Keratinocyte (primary cell): ENCODE data around the gene TTLL5. TPM values are rescaled to one million over a fixed set of nuclear protein-coding genes. Genes with fewer than 3 reads are reported as not detected.

Experiments used
- DNase-seq: peaks from one replicate; pipeline ENCODE4 v3.0.0-alpha.2; 2011; ENCODE audit warnings: low read depth, missing footprints, low spot score
- FAIRE-seq: peaks from 2 replicates; lab custom pipeline; 2011; peaks lifted over from hg19 to GRCh38; lab: Jason Lieb, UNC
- H2AFZ ChIP-seq: 2 replicates; pipeline ENCODE4 v1.6.0; 2012; ENCODE audit warnings: low read length, control low read depth, inconsistent platforms; ENCODE audit not compliant: control insufficient read depth
- H3K27ac ChIP-seq: 2 replicates; pipeline ENCODE4 v1.5.1; 2011; ENCODE audit warnings: low read length; ENCODE audit not compliant: control insufficient read depth, insufficient read depth
- H3K27me3 ChIP-seq: 3 replicates; pipeline ENCODE4 v1.6.0; 2011; ENCODE audit warnings: low read length; ENCODE audit not compliant: control insufficient read depth, insufficient read depth; ENCODE audit errors: extremely low read depth
- H3K36me3 ChIP-seq, 2 experiments: 2 replicates in 1 of 2; 3 replicates in 1 of 2; pipeline ENCODE4 v1.5.1; 2011; ENCODE audit warnings: low read length in 2 of 2, mild to moderate bottlenecking in 1 of 2; ENCODE audit not compliant: control insufficient read depth in 2 of 2, insufficient read depth in 2 of 2; ENCODE audit errors: extremely low read depth in 1 of 2
- H3K4me1 ChIP-seq: 3 replicates; pipeline ENCODE4 v1.5.1; 2011; ENCODE audit warnings: low read length; ENCODE audit not compliant: control insufficient read depth, insufficient read depth; ENCODE audit errors: extremely low read depth
- H3K4me2 ChIP-seq: 3 replicates; pipeline ENCODE4 v1.6.0; 2011; ENCODE audit warnings: low read depth, low read length; ENCODE audit not compliant: control insufficient read depth, insufficient read depth; ENCODE audit errors: extremely low read depth
- H3K4me3 ChIP-seq, 3 experiments: fragments of 200-600 bp in 1 of 3; sonication (generic) in 1 of 3; 2 replicates in 2 of 3; 3 replicates in 1 of 3; pipeline ENCODE4 v1.5.1; 2011 to 2016; ENCODE audit warnings: low read length in 3 of 3, mild to moderate bottlenecking in 3 of 3, control low read depth in 2 of 3, inconsistent platforms in 1 of 3, low read depth in 1 of 3, mixed read lengths in 1 of 3, mixed run types in 1 of 3, moderate library complexity in 1 of 3; ENCODE audit not compliant: control insufficient read depth in 2 of 3, insufficient read depth in 2 of 3; ENCODE audit errors: extremely low read depth in 1 of 3
- H3K79me2 ChIP-seq: 2 replicates; pipeline ENCODE4 v1.6.0; 2012; ENCODE audit warnings: low read length; ENCODE audit not compliant: control insufficient read depth, insufficient read depth
- H3K9ac ChIP-seq: 3 replicates; pipeline ENCODE4 v1.6.0; 2011; ENCODE audit warnings: low read length; ENCODE audit not compliant: control insufficient read depth, insufficient read depth; ENCODE audit errors: extremely low read depth
- H3K9me1 ChIP-seq: 3 replicates; pipeline ENCODE4 v1.6.0; 2011; ENCODE audit warnings: low read length; ENCODE audit not compliant: control insufficient read depth, insufficient read depth; ENCODE audit errors: extremely low read depth
- H3K9me3 ChIP-seq: 2 replicates; pipeline ENCODE4 v1.5.1; 2012; ENCODE audit warnings: low read depth, low read length; ENCODE audit not compliant: control insufficient read depth
- H4K20me1 ChIP-seq: 3 replicates; pipeline ENCODE4 v1.6.0; 2011; ENCODE audit warnings: low read length; ENCODE audit not compliant: control insufficient read depth, insufficient read depth; ENCODE audit errors: extremely low read depth
- CTCF ChIP-seq, 3 experiments: IDR thresholded peaks in 1 of 3; conservative IDR thresholded peaks in 1 of 3; optimal IDR thresholded peaks in 1 of 3; 2 replicates in 2 of 3; 3 replicates in 1 of 3; pipeline versions ENCODE3 to v1.5.1; 2011; ENCODE audit warnings: low read length in 3 of 3, mild to moderate bottlenecking in 3 of 3, moderate library complexity in 2 of 3, control low read depth in 1 of 3, inconsistent platforms in 1 of 3; ENCODE audit not compliant: insufficient read depth in 2 of 3; ENCODE audit errors: extremely low read depth in 1 of 3
- EZH2 ChIP-seq: IDR thresholded peaks from one replicate; pipeline ENCODE4 v1.6.1; 2012; ENCODE audit warnings: inconsistent platforms, mild to moderate bottlenecking, low read length, moderate library complexity
- dilution Hi-C: fragments of 300-500 bp; cut with MboI; formaldehyde crosslinking; loops from one replicate; pipeline ENCODE4 v1.7.0; 2020; ENCODE audit warnings: low sequenced_read_pairs; ENCODE audit not compliant: extremely low pct_ligation_motif_present
- polyA plus RNA-seq, 5 experiments: library from polyadenylated mRNA; depleted of rRNA in 3 of 5; stranded (reverse) in 3 of 5; stranded (forward) in 1 of 5; unstranded in 1 of 5; fragments of >200 nt; gene quantifications; 1 replicate in 1 of 5; 2 replicates in 3 of 5; 3 replicates in 1 of 5; pipeline versions ENCODE4 v1.2.1 to v1.2.3, GENCODE V29; 2011 to 2012; ENCODE audit warnings: missing spikeins in 2 of 5, low read depth in 1 of 5, low replicate concordance in 1 of 5

Gene TTLL5
- polyA plus RNA-seq, 1 donor (not counting 4 experiments of a cell fraction or from before 2014, with no cell fraction given) = 20.7 TPM

DNA sequence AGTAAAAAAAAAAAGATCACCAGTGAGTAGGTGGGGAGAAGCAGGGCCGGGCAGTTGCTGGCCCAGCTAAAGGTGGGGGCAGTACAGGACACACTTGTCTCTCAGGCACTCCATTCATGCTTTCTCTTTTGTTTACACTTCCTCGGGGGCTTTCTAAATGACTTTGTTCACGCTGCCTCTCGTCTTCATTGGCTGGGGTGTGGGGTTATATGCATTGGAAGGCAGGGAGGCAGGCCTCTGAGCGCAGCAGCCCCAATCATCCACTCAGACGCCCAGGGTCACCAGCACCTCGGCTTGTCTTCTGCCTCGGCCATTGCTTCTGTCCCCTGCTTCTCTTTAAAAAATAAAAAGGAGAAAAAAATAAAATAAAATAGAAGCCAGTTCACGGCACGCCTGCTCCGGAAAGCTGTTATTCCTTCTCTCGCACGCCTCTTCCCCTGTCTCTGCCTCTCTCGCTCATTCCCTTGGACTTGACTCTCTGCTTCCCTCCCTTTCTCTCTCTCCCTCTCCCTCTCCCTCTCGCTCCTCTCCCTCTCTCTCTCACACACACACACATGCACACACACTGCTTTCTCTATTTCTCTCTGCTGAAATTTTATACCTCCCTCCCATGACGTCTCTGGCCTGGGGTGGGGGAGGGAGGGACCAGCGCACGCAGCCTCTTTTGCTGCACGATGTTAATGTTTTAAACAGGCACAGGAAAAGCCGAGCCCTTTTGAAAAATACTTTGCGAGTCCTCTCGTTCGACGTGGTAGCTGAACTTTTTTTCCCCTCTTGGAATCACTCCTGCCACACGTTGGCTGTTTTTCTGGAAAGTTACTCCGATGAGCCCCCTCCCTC, 320.6 kb downstream of the TTLL5 start, which contains the start of gene TGFB3:
Gene TGFB3 (minus strand): TSS at position 570 of the 840 bp plus-strand sequence. CDS start 1,102 bp downstream, outside the sequence.
- Histone ChIP-seq H3K9me3 (no peaks in the 10 kb centered on the region), H3K27me3 (no peaks in the 10 kb centered on the region), H3K4me1 (peaks cover 20% of the 10 kb centered on the region), H3K36me3 (no peaks in the 10 kb centered on the region), H3K4me3 (peak within 1 kb of the TSS; percentile 53 to 79 (median 59)), H3K9me1 (no peaks in the 10 kb centered on the region), H4K20me1 (no peaks in the 10 kb centered on the region), H3K4me2 (peak within 1 kb of the TSS; percentile 69), H3K79me2 (peaks cover 8% of the 10 kb centered on the region), H2AFZ (peak within 1 kb of the TSS; percentile 93), H3K27ac (peak within 1 kb of the TSS; percentile 53), H3K9ac (peak within 1 kb of the TSS; percentile 76)
- peak; percentile 7 for DNase-seq
- TF ChIP-seq CTCF (optimal IDR thresholded peaks at IDR 0.05 in 1 of 3, IDR thresholded peaks at IDR 0.05 in 1 of 3, conservative IDR thresholded peaks at IDR 0.05 in 1 of 3; ENCODE audit: extremely low read depth in 1 of 3, insufficient read depth in 2 of 3, low read length in 3 of 3) (no peak), EZH2 (no peak)
- dilution Hi-C loops = no loop called here
- FAIRE-seq = no peak

- peak overlapping the region; percentile 53 to 79 (median 59) for H3K4me3 ChIP-seq
- FAIRE-seq = no peak
- peak overlapping the region; percentile 69 for H3K4me2 ChIP-seq
- no peak for DNase-seq
- peak; percentile 18 to 76 (median 70) for TF ChIP-seq CTCF (optimal IDR thresholded peaks at IDR 0.05 in 1 of 3, IDR thresholded peaks at IDR 0.05 in 1 of 3, conservative IDR thresholded peaks at IDR 0.05 in 1 of 3; ENCODE audit: extremely low read depth in 1 of 3, insufficient read depth in 2 of 3, low read length in 3 of 3)
- TF ChIP-seq EZH2 = no peak
- no peaks in the 10 kb centered on the region for H3K27me3 ChIP-seq
- peaks cover 26% of the 10 kb centered on the region for H3K4me1 ChIP-seq
- H4K20me1 ChIP-seq = no peaks in the 10 kb centered on the region
- H2AFZ ChIP-seq = peak overlapping the region; percentile 93
- no peaks in the 10 kb centered on the region for H3K9me3 ChIP-seq
- dilution Hi-C loops = no loop called here
- no peaks in the 10 kb centered on the region for H3K9me1 ChIP-seq
- no peaks in the 10 kb centered on the region for H3K36me3 ChIP-seq
- peak overlapping the region; percentile 53 for H3K27ac ChIP-seq
- H3K79me2 ChIP-seq = peaks cover 10% of the 10 kb centered on the region
- peak overlapping the region; percentile 76 for H3K9ac ChIP-seq
Observed at GRCh38 chr14:75982266-75983018, 321.4 kb downstream of the TTLL5 start.
